MM.1S (cell line): ENCODE measurements around the gene SCAMP1.

Experiments used
- DNase-seq: peaks from one replicate; pipeline ENCODE4 v3.0.0-alpha.2; 2015
- H2AFZ ChIP-seq: fragments of 300-600 bp; sonication (generic); 2 replicates; pipeline ENCODE4 v1.6.0; 2016; ENCODE audit warnings: antibody characterized with exemption, low read length
- H3F3A ChIP-seq: fragments of 300-600 bp; sonication (generic); 2 replicates; pipeline ENCODE4 v1.6.1; 2016; ENCODE audit warnings: mild to moderate bottlenecking, antibody characterized with exemption, low read length, moderate library complexity, mixed read lengths; ENCODE audit not compliant: insufficient read depth
- H3K27ac ChIP-seq: fragments of 300-600 bp; sonication (generic); 2 replicates; pipeline ENCODE4 v1.5.1; 2016; ENCODE audit warnings: mild to moderate bottlenecking, low read length
- H3K27me3 ChIP-seq: fragments of 300-600 bp; sonication (generic); replicated peaks from 2 replicates; pipeline ENCODE4 v1.6.0; 2016; ENCODE audit warnings: low read length; ENCODE audit not compliant: insufficient read depth
- H3K36me3 ChIP-seq: fragments of 300-600 bp; sonication (generic); replicated peaks from 2 replicates; pipeline ENCODE4 v1.6.1; 2016; ENCODE audit warnings: mild to moderate bottlenecking, low read length, mixed read lengths; ENCODE audit not compliant: insufficient read depth
- H3K4me1 ChIP-seq: fragments of 300-600 bp; sonication (generic); 2 replicates; pipeline ENCODE4 v1.6.1; 2016; ENCODE audit warnings: low read length, mixed read lengths
- H3K4me2 ChIP-seq: fragments of 300-600 bp; sonication (generic); 2 replicates; pipeline ENCODE4 v1.6.0; 2016; ENCODE audit warnings: low read depth, low read length
- H3K4me3 ChIP-seq: fragments of 300-600 bp; sonication (generic); 2 replicates; pipeline ENCODE4 v1.5.1; 2016; ENCODE audit warnings: low read length, mixed read lengths
- H3K79me2 ChIP-seq: fragments of 300-600 bp; sonication (generic); 2 replicates; pipeline ENCODE4 v1.6.1; 2016; ENCODE audit warnings: mixed run types, low read length, mixed read lengths
- H3K9ac ChIP-seq: fragments of 300-600 bp; sonication (generic); 2 replicates; pipeline ENCODE4 v1.6.1; 2016; ENCODE audit warnings: low read length, mixed read lengths
- H3K9me2 ChIP-seq: fragments of 300-600 bp; sonication (generic); replicated peaks from 2 replicates; pipeline ENCODE4 v1.6.1; 2016; ENCODE audit warnings: mild to moderate bottlenecking, low read length, mixed read lengths; ENCODE audit not compliant: insufficient read depth
- H3K9me3 ChIP-seq: fragments of 300-600 bp; sonication (generic); replicated peaks from 2 replicates; pipeline ENCODE4 v1.6.1; 2016; ENCODE audit warnings: mild to moderate bottlenecking, low read length, mixed read lengths; ENCODE audit not compliant: insufficient read depth
- H4K20me1 ChIP-seq: fragments of 300-600 bp; sonication (generic); 2 replicates; pipeline ENCODE4 v1.6.1; 2016; ENCODE audit warnings: mild to moderate bottlenecking, low read length, moderate library complexity, mixed read lengths; ENCODE audit not compliant: insufficient read depth
- EZH2 ChIP-seq: fragments of 300-600 bp; sonication (generic); optimal IDR thresholded peaks from 2 replicates; pipeline ENCODE3; 2017; ENCODE audit warnings: low read depth, mild to moderate bottlenecking, antibody characterized with exemption, low read length, mixed read lengths
- EZH2phosphoT487 ChIP-seq: fragments of 300-600 bp; sonication (generic); IDR thresholded peaks from 2 replicates; pipeline ENCODE4 v1.6.1; 2018; ENCODE audit warnings: antibody characterized with exemption, low read length
- TF ChIP-seq, protein P1 (sequence below): fragments of 300-600 bp; sonication (generic); IDR thresholded peaks from 2 replicates; pipeline ENCODE4 v1.5.1; 2016; ENCODE audit warnings: antibody characterized with exemption, low read length, mixed read lengths

The SCAMP1 gene

DNA sequence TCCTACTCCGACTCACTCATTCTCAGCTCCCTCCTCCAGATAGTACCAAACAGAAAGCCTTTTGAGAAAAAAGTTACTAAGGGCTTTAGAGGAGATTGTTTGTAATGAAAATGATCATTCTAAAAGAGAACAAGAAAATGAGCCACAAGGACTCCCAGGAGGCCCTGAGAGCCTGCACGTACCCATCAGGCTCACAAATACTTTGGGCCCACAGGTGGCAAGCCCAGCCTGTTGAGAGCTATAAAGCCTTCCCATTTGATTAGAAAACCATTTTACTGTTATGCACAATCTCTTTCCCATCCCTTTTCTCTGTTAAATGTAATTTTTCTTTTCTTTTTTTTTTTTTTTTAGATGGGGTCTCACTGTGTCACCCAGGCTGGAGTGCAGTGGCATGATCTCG is 152.0 kb downstream of the SCAMP1 start:
- Histone ChIP-seq H3K79me2 (no peaks in the 10 kb centered on the region), H3K27me3 (no peaks in the 10 kb centered on the region), H3K9me2 (no peaks in the 10 kb centered on the region), H4K20me1 (no peaks in the 10 kb centered on the region), H3K9ac (no peak overlapping the region), H3K4me2 (no peak overlapping the region), H3K4me3 (no peak overlapping the region), H3F3A (no peaks in the 10 kb centered on the region), H3K9me3 (no peaks in the 10 kb centered on the region), H3K27ac (no peak overlapping the region), H3K36me3 (no peaks in the 10 kb centered on the region), H3K4me1 (no peaks in the 10 kb centered on the region), H2AFZ (no peak overlapping the region)
- TF ChIP-seq, protein P1, sequence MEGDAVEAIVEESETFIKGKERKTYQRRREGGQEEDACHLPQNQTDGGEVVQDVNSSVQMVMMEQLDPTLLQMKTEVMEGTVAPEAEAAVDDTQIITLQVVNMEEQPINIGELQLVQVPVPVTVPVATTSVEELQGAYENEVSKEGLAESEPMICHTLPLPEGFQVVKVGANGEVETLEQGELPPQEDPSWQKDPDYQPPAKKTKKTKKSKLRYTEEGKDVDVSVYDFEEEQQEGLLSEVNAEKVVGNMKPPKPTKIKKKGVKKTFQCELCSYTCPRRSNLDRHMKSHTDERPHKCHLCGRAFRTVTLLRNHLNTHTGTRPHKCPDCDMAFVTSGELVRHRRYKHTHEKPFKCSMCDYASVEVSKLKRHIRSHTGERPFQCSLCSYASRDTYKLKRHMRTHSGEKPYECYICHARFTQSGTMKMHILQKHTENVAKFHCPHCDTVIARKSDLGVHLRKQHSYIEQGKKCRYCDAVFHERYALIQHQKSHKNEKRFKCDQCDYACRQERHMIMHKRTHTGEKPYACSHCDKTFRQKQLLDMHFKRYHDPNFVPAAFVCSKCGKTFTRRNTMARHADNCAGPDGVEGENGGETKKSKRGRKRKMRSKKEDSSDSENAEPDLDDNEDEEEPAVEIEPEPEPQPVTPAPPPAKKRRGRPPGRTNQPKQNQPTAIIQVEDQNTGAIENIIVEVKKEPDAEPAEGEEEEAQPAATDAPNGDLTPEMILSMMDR = no peak
- TF ChIP-seq EZH2phosphoT487 (no peak), EZH2 (no peak)
- DNase-seq = no peak

DNA sequence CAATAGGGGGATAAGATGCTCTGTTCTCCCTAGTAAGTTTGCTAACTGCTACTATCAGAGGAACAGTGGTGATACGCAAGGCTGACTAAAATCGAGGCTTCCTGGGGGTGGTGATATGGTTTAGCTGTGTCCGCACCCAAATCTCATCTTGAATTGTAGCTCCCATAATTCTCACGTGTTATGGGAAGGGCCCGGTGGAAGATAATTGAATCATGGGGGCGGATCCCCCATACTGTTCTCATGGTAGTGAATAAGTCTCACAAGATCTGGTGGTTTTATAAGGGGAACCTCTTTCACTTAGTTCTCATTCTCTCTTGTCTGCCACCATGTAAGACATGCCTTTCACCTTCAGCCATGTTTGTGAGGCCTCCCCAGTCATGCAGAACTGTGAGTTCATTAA is 153.0 kb downstream of the SCAMP1 start:
- Histone ChIP-seq H3K4me2 (no peak overlapping the region), H3K79me2 (no peaks in the 10 kb centered on the region), H3K9me2 (no peaks in the 10 kb centered on the region), H3K4me1 (no peaks in the 10 kb centered on the region), H4K20me1 (no peaks in the 10 kb centered on the region), H2AFZ (no peak overlapping the region), H3F3A (no peaks in the 10 kb centered on the region), H3K27ac (no peak overlapping the region), H3K27me3 (no peaks in the 10 kb centered on the region), H3K9ac (no peak overlapping the region), H3K9me3 (no peaks in the 10 kb centered on the region), H3K4me3 (no peak overlapping the region), H3K36me3 (no peaks in the 10 kb centered on the region)
- no peak for DNase-seq
- TF ChIP-seq EZH2 = no peak
- no peak for TF ChIP-seq EZH2phosphoT487
- TF ChIP-seq, protein P1 = no peak

DNA sequence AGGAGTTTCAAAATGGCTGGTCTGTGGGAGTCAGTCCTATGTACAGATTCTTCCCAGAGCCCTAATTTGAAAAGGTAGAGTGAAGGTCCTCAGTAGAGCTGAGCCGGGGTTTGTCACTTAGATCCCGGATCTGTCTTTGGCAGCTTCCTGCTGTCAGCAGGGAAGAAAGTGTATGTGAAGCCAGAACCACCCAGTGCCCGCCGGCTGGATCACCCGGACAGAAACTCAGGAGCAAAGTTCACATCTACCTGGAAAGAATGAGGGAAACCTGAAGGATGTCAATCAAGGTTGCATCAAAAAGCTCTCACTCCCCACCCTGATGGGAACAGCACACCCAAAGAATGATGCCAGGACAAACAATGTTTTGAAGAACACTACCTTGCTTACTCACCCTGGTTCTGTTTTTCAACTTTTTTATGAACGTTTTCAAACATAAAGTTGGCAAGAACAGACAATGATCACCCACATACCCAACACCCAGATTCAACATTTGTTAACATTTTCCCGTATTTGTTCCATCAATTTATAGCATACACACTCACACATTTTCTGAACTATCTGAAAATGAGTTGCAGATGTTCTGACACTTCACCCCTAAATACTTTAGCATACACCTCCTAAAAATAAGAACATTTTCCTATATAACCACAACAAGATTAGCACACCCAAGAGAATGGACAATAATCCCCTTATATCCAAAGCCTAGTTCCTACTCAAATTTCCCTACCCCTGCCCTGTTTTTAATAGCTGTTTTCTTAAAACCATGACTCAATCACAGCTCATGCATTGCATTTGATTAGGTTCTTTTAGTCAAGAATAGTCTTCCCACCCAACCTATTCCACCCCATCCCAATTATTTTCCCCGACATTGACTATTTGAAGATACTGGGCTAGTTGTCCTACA is 154.3 kb downstream of the SCAMP1 start:
- Histone ChIP-seq H3K27me3 (no peaks in the 10 kb centered on the region), H3K9me3 (no peaks in the 10 kb centered on the region), H3K4me1 (no peaks in the 10 kb centered on the region), H3K79me2 (no peaks in the 10 kb centered on the region), H3K36me3 (no peaks in the 10 kb centered on the region), H3K9me2 (no peaks in the 10 kb centered on the region), H3K27ac (no peak overlapping the region), H3F3A (no peaks in the 10 kb centered on the region), H3K9ac (no peak overlapping the region), H2AFZ (no peak overlapping the region), H3K4me2 (no peak overlapping the region), H4K20me1 (no peaks in the 10 kb centered on the region), H3K4me3 (no peak overlapping the region)
- DNase-seq = no peak
- TF ChIP-seq, protein P1 = no peak
- TF ChIP-seq EZH2 = no peak
